Stimulated activated naive CD8-positive, alpha-beta T cell treated with anti-CD3 and anti-CD28 coated beads, Interleukin-15, amount 100 ng/mL, for 72 hours (primary cell): ENCODE measurements around the gene AKT3.

ENCODE experiments used
- ATAC-seq: fragments of 150-1000 bp; cut with Tn5 transposase; 2 replicates; pipeline ENCODE4 v1.10.0; 2021; ENCODE audit warnings: mild to moderate bottlenecking, moderate library complexity
- DNase-seq, 2 donors: peaks; one replicate each; pipeline ENCODE4 v3.0.0; 2021 to 2022
- H3K27ac Mint-ChIP-seq, 2 donors: one replicate each; pipeline ENCODE4 v1.8.0; 2022; ENCODE audit warnings: mild to moderate bottlenecking in 2 of 2, mixed read lengths in 2 of 2, moderate library complexity in 2 of 2
- H3K27me3 Mint-ChIP-seq: one replicate; pipeline ENCODE4 v1.8.0; 2022; ENCODE audit warnings: mixed read lengths
- H3K4me1 Mint-ChIP-seq: one replicate; pipeline ENCODE4 v1.8.0; 2022; ENCODE audit warnings: mild to moderate bottlenecking, mixed read lengths
- H3K4me3 Mint-ChIP-seq, 2 donors: one replicate each; pipeline ENCODE4 v1.8.0; 2022; ENCODE audit warnings: mild to moderate bottlenecking in 2 of 2, mixed read lengths in 2 of 2, moderate library complexity in 1 of 2
- H3K9me3 Mint-ChIP-seq, 2 donors: one replicate each; pipeline ENCODE4 v1.8.0; 2022; ENCODE audit warnings: mixed read lengths in 2 of 2

Gene AKT3

DNA sequence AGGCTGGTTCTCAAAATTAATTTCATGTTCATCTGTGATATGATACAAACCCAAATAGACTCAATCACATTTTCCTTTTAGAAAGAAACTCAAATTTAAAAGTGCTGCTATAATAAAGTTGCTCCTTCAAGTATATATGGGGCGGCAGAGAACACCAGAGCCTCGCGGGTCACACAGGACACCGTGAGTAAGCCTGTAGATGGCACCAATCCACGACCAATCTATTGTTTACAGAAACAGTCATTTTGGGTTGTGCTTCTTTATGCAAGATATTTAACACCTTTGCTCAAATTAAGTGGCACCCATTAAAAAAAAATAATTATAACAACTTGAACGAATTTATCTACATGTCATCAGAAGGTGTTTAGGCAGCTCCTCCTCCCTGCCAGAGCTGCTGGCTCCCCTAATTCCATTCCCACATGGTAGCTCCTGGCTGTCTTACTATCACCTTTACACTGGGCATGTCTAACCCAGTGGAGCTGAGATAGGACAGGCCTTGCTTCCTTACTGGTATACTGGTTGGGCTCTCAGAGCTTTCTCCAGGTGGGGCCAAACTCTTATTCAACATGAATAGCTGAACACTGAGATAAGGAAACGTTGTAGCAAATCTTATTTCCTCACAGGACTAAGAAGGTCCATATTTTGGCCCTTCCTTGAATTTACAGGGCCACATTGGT lies 307.2 kb downstream of the AKT3 start:
- ATAC-seq (no peak), DNase-seq (no peak)
- Mint-ChIP-seq H3K4me3 (no peak overlapping the region), H3K27me3 (no peaks in the 10 kb centered on the region), H3K27ac (no peak overlapping the region), H3K9me3 (no peaks in the 10 kb centered on the region), H3K4me1 (no peaks in the 10 kb centered on the region)

DNA sequence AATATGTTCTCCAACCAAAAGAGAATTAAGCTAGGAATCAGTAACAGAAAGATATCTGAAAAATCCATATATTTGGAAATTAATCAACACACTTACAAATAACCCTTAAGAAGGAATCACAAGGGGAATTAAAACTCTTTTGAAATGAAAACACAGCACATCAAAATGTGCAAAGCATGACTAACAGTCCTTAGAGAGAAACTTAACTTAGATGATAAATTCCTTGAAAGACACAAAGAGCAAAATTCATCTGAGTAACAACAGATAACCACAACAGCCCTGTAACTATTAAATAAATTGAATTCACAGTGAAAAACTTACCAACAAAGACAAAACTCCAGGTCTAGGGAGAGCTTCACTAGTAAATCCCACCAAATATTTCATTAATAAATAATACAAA lies 310.4 kb downstream of the AKT3 start:
- Mint-ChIP-seq H3K4me3 (no peak overlapping the region), H3K4me1 (no peaks in the 10 kb centered on the region), H3K27me3 (no peaks in the 10 kb centered on the region), H3K27ac (no peak overlapping the region), H3K9me3 (peaks cover 6 to 8% of the 10 kb centered on the region in 2 donors)
- ATAC-seq (no peak), DNase-seq (no peak)

DNA sequence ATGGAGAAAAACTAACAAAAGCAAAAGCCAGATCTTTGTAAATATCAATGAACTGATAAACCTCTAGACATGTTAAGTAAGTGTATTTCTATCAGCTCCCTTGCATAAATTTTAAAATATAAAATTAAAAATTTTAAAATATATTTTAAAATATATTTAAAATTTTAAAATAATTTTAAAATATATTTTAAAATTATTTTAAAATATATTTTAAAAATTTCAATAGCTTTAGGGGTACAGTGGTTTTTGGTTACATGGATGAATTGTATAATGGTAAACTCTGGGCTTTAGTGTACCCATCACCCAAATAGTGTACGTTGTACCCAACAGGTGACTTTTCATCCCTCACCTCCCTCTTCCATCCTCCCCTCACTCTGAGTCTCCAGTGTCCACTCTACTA lies 315.0 kb downstream of the AKT3 start:
- ATAC-seq (no peak), DNase-seq (no peak)
- H3K9me3 Mint-ChIP-seq = peaks cover 8 to 10% of the 10 kb centered on the region in 2 donors
- no peak overlapping the region for H3K4me3 Mint-ChIP-seq
- H3K27me3 Mint-ChIP-seq = no peaks in the 10 kb centered on the region
- no peak overlapping the region for H3K27ac Mint-ChIP-seq
- no peaks in the 10 kb centered on the region for H3K4me1 Mint-ChIP-seq

DNA sequence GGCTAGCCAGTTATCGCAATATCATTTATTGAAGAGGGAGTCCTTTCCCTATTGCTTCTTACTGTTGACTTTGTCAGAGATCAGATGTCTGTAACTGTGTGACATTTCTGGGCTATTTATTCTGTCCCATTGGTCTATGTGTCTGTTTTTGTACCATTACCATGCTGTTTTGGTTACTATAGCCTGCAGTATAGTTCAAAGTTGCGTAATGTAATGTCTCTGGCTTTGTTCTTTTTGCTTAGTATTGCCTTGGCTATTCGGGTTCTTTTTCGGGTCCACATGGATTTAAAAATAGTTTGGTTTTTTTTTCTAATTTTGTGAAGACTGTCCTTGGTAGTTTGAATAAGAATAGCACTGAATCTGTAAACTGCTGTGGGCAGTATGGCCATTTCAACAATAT lies 320.5 kb downstream of the AKT3 start:
- no peak overlapping the region for H3K4me3 Mint-ChIP-seq
- H3K27me3 Mint-ChIP-seq = no peaks in the 10 kb centered on the region
- H3K9me3 Mint-ChIP-seq = peaks cover 4 to 6% of the 10 kb centered on the region in 2 donors
- no peak overlapping the region for H3K27ac Mint-ChIP-seq
- DNase-seq (no peak), ATAC-seq (no peak)
- peaks cover 10% of the 10 kb centered on the region for H3K4me1 Mint-ChIP-seq

DNA sequence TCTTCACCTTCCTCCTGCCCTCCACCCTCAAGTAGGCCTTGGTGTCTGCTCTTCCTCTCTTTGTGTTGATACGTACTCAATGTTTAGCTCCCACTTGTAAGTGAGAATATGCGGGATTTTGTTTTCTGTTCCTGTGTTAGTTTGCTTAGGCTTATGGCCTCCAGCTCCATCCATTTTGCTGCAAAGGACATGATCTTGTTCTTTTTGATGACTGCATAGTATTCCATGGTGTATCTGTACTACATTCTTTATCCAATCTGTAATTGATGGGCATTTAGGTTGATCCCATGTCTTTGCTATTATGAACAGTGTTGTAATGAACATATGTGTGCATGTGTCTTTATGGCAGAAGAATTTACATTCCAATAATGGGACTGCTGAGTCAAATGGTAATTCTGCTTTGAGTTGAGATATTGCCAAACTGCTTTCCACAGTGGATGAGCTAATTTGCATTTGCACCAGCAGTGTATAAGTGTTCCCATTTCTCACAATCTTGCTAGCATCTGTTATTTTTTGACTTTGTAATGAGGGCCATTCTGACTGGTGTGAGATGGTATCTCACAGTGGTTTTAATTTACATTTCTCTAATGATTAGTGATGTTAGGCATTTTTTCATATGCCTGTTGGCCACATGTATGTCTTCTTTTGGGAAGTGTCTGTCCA lies 321.5 kb downstream of the AKT3 start:
- no peak overlapping the region for H3K27ac Mint-ChIP-seq
- H3K4me3 Mint-ChIP-seq = no peak overlapping the region
- peaks cover 0 to 6% of the 10 kb centered on the region in 2 donors for H3K9me3 Mint-ChIP-seq
- ATAC-seq (no peak), DNase-seq (no peak)
- H3K27me3 Mint-ChIP-seq = no peaks in the 10 kb centered on the region
- H3K4me1 Mint-ChIP-seq = peaks cover 10% of the 10 kb centered on the region

DNA sequence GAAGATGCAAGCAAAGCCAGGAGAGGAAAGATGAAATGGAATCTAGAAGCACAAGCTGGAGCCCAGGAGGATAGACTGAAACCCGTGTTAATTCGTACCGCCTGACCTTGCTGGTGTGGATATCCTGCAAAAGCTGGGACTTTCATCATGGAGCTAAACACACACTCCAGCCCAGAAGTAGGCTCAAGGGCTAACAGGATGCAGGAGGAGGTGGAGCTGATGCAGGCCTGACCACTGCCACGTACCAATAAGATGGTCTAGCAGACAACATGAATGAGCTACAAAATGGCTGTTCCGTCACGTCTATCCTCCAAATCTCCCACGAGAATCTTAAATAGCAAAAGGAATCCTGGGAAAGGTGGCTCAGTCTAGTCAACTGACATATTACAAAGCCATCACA lies 323.9 kb downstream of the AKT3 start:
- H3K4me1 Mint-ChIP-seq = peaks cover 10% of the 10 kb centered on the region
- DNase-seq = no peak
- H3K4me3 Mint-ChIP-seq = no peak overlapping the region
- no peak for ATAC-seq
- no peak overlapping the region for H3K27ac Mint-ChIP-seq
- H3K27me3 Mint-ChIP-seq = no peaks in the 10 kb centered on the region
- peaks cover 0 to 6% of the 10 kb centered on the region in 2 donors for H3K9me3 Mint-ChIP-seq

DNA sequence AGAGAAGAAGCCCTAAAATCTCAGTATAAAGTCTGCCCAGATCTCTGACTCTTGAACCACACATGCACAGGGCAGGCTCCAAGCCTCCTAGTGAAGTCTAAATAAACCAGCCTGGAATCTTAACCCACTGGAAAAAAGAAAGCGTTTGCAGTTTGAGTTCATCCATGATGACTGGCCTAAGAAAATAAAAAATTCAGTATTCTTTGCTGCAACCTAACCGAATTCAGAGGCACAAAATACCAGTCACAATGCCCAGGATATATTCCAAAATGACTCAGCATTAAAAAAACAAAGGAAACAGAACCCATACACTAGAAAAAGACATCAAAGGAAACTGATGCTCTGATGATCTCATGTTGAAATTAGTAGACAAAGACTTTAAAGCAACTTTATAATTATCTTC lies 325.0 kb downstream of the AKT3 start:
- H3K4me1 Mint-ChIP-seq = peaks cover 10% of the 10 kb centered on the region
- DNase-seq = no peak
- H3K27me3 Mint-ChIP-seq = no peaks in the 10 kb centered on the region
- H3K4me3 Mint-ChIP-seq = no peak overlapping the region
- peaks cover 0 to 6% of the 10 kb centered on the region in 2 donors for H3K9me3 Mint-ChIP-seq
- no peak overlapping the region for H3K27ac Mint-ChIP-seq
- ATAC-seq = no peak

DNA sequence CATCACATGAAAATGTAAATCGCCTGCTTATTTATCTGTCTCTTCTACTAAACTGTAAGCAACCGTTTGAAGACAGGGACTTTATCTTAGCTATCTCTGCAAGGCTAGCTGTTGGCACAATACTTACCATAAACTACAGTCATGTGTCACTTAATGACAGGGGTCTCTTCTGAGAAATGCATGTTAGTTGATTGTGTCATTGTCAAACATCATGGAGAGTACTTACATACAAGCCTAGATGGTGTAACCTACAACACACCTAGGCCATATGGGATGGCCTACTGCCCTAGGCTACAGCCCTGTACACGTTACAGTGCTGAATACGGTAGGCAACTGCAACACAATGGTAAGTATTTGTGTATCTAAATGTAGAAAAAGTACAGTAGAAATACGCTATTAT lies 326.3 kb downstream of the AKT3 start:
- ATAC-seq (no peak), DNase-seq (no peak)
- peaks cover 10% of the 10 kb centered on the region for H3K4me1 Mint-ChIP-seq
- H3K9me3 Mint-ChIP-seq = peaks cover 0 to 5% of the 10 kb centered on the region in 2 donors
- no peak overlapping the region for H3K27ac Mint-ChIP-seq
- no peaks in the 10 kb centered on the region for H3K27me3 Mint-ChIP-seq
- no peak overlapping the region for H3K4me3 Mint-ChIP-seq

DNA sequence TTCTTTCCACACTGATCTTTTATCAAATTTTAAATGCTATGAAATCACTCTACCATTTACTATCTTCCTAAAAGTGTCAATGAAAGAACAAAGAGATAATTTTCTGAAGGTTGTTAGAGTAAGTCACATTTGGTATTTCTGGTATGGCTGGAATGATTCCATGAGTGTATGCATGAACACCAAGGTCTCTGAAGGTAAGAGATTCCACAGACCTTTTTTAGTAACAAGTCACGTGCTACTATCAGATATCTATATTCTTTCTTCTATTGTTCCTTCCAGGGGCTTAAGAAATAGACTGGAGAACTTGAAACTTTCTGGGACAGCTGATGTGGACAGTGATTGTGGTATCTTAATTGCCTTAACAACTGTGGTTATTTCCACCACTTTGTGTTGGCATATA lies 329.2 kb downstream of the AKT3 start:
- Mint-ChIP-seq H3K27me3 (no peaks in the 10 kb centered on the region), H3K9me3 (peaks cover 0 to 11% of the 10 kb centered on the region in 2 donors), H3K4me3 (no peak overlapping the region), H3K27ac (no peak overlapping the region), H3K4me1 (peaks cover 10% of the 10 kb centered on the region)
- DNase-seq = no peak
- ATAC-seq = no peak

DNA sequence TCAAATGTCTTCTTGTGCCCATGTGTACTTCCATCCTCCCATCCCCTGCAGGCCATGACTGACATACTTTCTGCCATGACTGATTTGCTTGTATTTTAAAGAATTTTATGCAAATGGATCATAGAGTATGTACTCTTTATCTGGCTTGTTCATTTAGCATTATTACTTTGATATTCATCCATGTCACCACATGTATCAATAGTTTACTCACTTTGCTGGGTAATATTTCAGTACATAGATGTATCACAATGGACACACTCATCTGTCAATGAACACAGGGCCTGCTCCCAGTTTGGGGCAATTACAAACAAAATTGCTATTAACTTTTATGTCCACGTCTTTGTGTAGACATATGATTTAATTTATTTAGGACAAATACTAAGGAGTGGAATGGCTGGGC lies 335.1 kb downstream of the AKT3 start:
- H3K27me3 Mint-ChIP-seq = no peaks in the 10 kb centered on the region
- DNase-seq (no peak), ATAC-seq (no peak)
- H3K27ac Mint-ChIP-seq = peak overlapping the region in 1 of 2 donors; percentile 82
- peaks cover 15% of the 10 kb centered on the region for H3K4me1 Mint-ChIP-seq
- peaks cover 0 to 11% of the 10 kb centered on the region in 2 donors for H3K9me3 Mint-ChIP-seq
- H3K4me3 Mint-ChIP-seq = no peak overlapping the region

DNA sequence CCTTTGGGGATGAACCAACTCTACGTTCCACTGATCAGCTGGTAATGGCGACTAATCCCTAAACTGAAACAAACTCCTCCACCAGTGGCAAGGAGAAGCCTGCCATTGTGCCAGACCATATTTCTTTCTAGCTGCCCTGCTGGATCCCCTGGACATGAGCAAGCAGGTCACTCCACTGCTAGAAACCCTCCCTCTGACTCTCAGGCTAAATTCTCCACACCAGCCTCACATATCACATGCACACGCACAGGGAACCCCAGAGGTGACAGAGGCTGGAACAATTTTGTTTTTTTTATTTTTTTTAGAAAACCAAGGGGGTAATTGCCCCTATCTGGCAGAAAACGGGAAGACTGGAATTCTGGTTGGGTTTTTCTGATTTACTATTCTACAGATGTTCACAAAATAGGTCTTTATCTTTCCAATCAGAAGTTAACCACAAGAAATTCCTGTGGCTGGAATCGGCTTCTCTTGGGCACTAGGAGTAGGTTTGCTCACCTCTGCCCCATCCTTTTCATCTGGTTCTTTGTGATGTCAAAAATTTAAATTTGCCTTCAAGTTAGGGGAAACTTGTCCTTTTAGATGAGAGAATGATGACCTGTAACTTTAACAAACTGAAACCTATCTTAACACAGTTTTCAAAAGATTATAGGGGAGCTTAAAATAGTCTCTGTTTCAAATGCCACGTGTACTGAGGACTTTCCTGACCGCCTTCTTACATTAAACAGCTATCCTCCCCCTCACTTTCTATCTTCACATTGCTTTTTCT lies 336.1 kb downstream of the AKT3 start:
- no peak overlapping the region for H3K27ac Mint-ChIP-seq
- H3K4me3 Mint-ChIP-seq = no peak overlapping the region
- peaks cover 23% of the 10 kb centered on the region for H3K4me1 Mint-ChIP-seq
- no peak for DNase-seq
- no peaks in the 10 kb centered on the region for H3K27me3 Mint-ChIP-seq
- no peak for ATAC-seq
- H3K9me3 Mint-ChIP-seq = peaks cover 0 to 8% of the 10 kb centered on the region in 2 donors

DNA sequence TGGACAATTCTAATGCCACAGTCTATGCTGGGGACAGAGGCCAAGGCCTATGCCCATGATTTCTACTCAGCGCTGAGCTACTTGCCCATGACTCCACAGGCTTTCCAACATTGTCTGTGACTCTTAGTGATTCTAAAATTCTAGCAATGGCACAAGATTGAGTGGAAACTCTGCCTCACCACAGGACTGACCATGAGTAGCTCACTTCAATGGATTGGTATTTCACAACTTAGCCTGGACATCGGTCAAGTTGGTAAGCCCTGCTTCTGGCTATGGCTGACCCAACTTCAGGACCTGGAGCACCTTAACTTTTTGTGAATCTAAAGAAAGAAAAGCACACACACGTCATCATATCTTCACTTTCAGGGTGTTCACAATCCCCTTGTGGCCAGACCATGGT lies 339.1 kb downstream of the AKT3 start:
- peaks cover 43% of the 10 kb centered on the region for H3K4me1 Mint-ChIP-seq
- ATAC-seq (no peak), DNase-seq (no peak)
- no peaks in the 10 kb centered on the region for H3K9me3 Mint-ChIP-seq
- H3K27ac Mint-ChIP-seq = no peak overlapping the region
- no peaks in the 10 kb centered on the region for H3K27me3 Mint-ChIP-seq
- H3K4me3 Mint-ChIP-seq = no peak overlapping the region

DNA sequence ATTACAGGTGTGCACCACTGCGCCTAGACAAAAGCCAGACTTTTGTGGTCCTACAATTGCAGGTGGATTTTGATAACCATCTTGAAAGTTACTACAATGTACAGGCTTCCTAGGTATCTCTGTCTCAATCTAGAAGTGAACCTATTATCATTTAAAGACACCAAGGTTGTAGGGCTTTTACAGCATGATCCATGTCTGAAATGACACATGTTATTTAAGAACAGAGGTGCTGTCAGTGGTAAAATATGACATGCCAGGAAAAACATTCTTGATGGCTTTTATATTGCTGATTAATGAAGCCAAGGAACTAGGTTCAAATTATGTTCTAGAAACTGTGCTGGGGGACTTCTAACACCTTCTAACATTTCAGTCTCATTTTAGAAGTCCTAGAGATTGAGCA lies 341.1 kb downstream of the AKT3 start:
- Mint-ChIP-seq H3K9me3 (no peaks in the 10 kb centered on the region), H3K4me3 (peak overlapping the region in 1 of 2 donors; percentile 45), H3K27ac (no peak overlapping the region), H3K4me1 (peaks cover 35% of the 10 kb centered on the region), H3K27me3 (no peaks in the 10 kb centered on the region)
- no peak for DNase-seq
- ATAC-seq = no peak

DNA sequence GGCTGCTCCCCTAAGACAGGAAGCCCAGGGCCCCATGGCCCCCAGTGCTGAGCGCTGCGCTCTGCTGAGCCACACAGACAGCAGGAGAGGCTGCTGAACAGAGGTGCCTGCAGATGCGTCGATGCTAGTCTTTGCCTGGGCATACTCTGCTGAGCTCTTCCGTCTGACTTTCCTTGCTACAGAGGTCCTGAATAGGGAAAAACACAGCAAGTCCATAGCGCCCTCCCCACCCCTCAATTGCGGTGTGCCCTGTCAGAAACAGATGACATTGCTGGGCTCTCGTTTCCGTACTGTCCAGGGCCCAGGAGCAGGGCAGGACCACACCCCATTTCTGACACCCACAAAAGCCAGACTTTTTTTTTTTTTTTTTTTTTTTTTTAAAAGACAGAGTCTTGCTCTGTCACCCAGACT lies 341.7 kb downstream of the AKT3 start:
- Mint-ChIP-seq H3K9me3 (no peaks in the 10 kb centered on the region), H3K27me3 (no peaks in the 10 kb centered on the region), H3K27ac (peak overlapping the region; percentile 53 to 61), H3K4me1 (peaks cover 30% of the 10 kb centered on the region), H3K4me3 (peak overlapping the region in 1 of 2 donors; percentile 45)
- DNase-seq (no peak), ATAC-seq (peak; percentile 87)

DNA sequence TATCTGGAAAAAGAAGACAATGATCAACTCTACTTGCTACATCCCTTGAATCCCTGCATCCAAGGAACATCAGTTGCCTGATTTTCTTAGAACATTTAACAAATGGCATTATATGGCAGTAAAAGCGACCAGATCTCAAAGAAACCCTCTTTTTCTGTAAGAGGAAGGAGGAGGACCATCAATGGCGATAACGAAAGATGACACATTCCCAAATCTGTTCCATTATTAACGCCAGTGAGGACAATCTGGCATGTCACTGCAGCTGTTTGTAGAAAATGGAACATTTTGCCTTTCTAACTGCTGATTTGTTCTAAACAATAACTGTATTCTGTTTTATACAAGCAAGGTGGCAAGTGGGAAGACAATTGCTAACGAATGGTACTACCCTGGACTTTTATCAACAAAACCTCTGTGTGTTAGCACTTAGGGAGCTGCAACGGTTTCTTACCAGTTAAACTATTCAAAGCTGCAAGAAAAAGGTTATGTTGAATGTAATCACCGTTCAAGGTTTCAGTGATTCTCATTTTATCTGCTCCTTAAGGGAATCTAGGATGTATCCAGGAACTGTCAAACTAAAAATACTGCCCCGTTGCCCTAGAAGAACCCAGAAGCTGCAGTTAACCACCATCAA lies 342.3 kb downstream of the AKT3 start:
- H3K4me3 Mint-ChIP-seq = no peak overlapping the region

More for the DNA sequence above, 342.3 kb downstream of the AKT3 start:
- peak; percentile 5 for ATAC-seq
- Mint-ChIP-seq H3K27ac (peak overlapping the region in 1 of 2 donors; percentile 61), H3K27me3 (no peaks in the 10 kb centered on the region), H3K4me1 (peaks cover 30% of the 10 kb centered on the region), H3K9me3 (no peaks in the 10 kb centered on the region)
- no peak for DNase-seq
